Caco-2 (cell line): ENCODE measurements around the gene WIPF2. TPM values are rescaled to one million over a fixed set of nuclear protein-coding genes. Genes with fewer than 3 reads are reported as not detected.
"Not testable (repeated sequence)": the region's sequence is repeated elsewhere in the genome, so short reads cannot be mapped to it uniquely, and the experiment has no call there.

Source experiments
- BruUV-seq: library from RNA; stranded (reverse); fragments of 400-500 nt; replicated peaks from 2 replicates; lab custom pipeline; 2021; lab: Mats Ljungman, UMichigan
- CTCF ChIA-PET: fragments of 300-600 bp; sonication (Branson Sonifier 250); formaldehyde crosslinking; loops from one replicate; lab custom pipeline; 2022; ENCODE audit warnings: antibody characterized with exemption; lab: Charles Lee
- POLR2A ChIA-PET: fragments of 300-600 bp; sonication (Branson Sonifier 250); formaldehyde crosslinking; loops from one replicate; lab custom pipeline; 2022; ENCODE audit warnings: antibody characterized with exemption; lab: Charles Lee
- DNase-seq, 2 experiments: peaks; one replicate each; pipeline versions ENCODE4 v3.0.0 to v3.0.0-alpha.2; 2020 to 2022
- H3K27me3 ChIP-seq: replicated peaks from 2 replicates; pipeline ENCODE4 v1.6.0; 2011; ENCODE audit warnings: low read length; ENCODE audit not compliant: control insufficient read depth, insufficient read depth
- H3K36me3 ChIP-seq: 2 replicates; pipeline ENCODE4 v1.5.1; 2011; ENCODE audit warnings: low read length; ENCODE audit not compliant: control insufficient read depth, insufficient read depth
- H3K4me1 ChIP-seq: fragments of 250-450 bp; sonication (Bioruptor Pico); 2 replicates; pipeline ENCODE4 v1.5.1; 2020; ENCODE audit warnings: mild to moderate bottlenecking
- H3K4me3 ChIP-seq: 2 replicates; pipeline ENCODE4 v1.5.1; 2011; ENCODE audit warnings: low read depth, mild to moderate bottlenecking, control low read depth, low read length
- H3K9me3 ChIP-seq: fragments of 250-450 bp; sonication (Bioruptor Pico); 2 replicates; pipeline ENCODE4 v1.5.1; 2020; ENCODE audit warnings: mild to moderate bottlenecking, moderate library complexity
- H3K27ac Mint-ChIP-seq: one replicate; pipeline ENCODE4 v1.8.0; 2022; ENCODE audit warnings: mixed read lengths; ENCODE audit not compliant: unreplicated experiment
- H3K27me3 Mint-ChIP-seq: one replicate; pipeline ENCODE4 v1.8.0; 2022; ENCODE audit warnings: mixed read lengths; ENCODE audit not compliant: insufficient read depth, unreplicated experiment
- H3K36me3 Mint-ChIP-seq: one replicate; pipeline ENCODE4 v1.8.0; 2022; ENCODE audit warnings: mild to moderate bottlenecking, mixed read lengths; ENCODE audit not compliant: insufficient read depth, unreplicated experiment
- H3K4me1 Mint-ChIP-seq: one replicate; pipeline ENCODE4 v1.8.0; 2022; ENCODE audit warnings: low read depth, mixed read lengths; ENCODE audit not compliant: unreplicated experiment
- H3K4me3 Mint-ChIP-seq: one replicate; pipeline ENCODE4 v1.8.0; 2022; ENCODE audit warnings: mild to moderate bottlenecking, moderate library complexity, mixed read lengths; ENCODE audit not compliant: unreplicated experiment
- H3K9me3 Mint-ChIP-seq: one replicate; pipeline ENCODE4 v1.8.0; 2022; ENCODE audit warnings: mixed read lengths; ENCODE audit not compliant: unreplicated experiment
- CTCF ChIP-seq, 2 experiments: fragments of 200-600 bp in 1 of 2; IDR thresholded peaks; 1 replicate in 1 of 2; 2 replicates in 1 of 2; pipeline versions ENCODE4 v1.5.1 to v1.8.0; 2011 to 2022; ENCODE audit warnings: antibody characterized with exemption in 1 of 2, control low read depth in 1 of 2, inconsistent platforms in 1 of 2, low read depth in 1 of 2, low read length in 1 of 2, mild to moderate bottlenecking in 1 of 2, moderate library complexity in 1 of 2; ENCODE audit not compliant: insufficient read depth in 1 of 2, severe bottlenecking in 1 of 2, unreplicated experiment in 1 of 2
- intact Hi-C: fragments of 100-400 bp; cut with micrococcal nuclease; formaldehyde crosslinking; loops from one replicate; pipeline ENCODE4 v1.10.0; 2022; ENCODE audit not compliant: unreplicated experiment
- total RNA-seq: library from RNA; stranded (reverse); gene quantifications from 2 replicates; pipeline ENCODE4 v1.2.3, GENCODE V29; 2022

The WIPF2 gene
- total RNA-seq, 1 experiment from 2014 or later, result 33.4 TPM

- DNase-seq, result no peak
- Histone ChIP-seq H3K4me1 (no peaks in the 10 kb centered on the region), H3K4me3 (no peak overlapping the region), H3K9me3 (no peaks in the 10 kb centered on the region), H3K27me3 (no peaks in the 10 kb centered on the region), H3K36me3 (no peaks in the 10 kb centered on the region; the same call in 1 of the 2 replicates)
- ChIA-PET POLR2A (no interaction called here), CTCF (interaction anchor here (1.1 kb wide), 1 partner anchor 26 kb away, joined by 3 read pairs; the partner anchor contains the start of gene WIPF2)
- intact Hi-C loops, result no loop called here
- Mint-ChIP-seq H3K9me3 (no peaks in the 10 kb centered on the region), H3K4me1 (no peaks in the 10 kb centered on the region), H3K27me3 (no peaks in the 10 kb centered on the region), H3K36me3 (no peaks in the 10 kb centered on the region), H3K27ac (no peak overlapping the region), H3K4me3 (no peak overlapping the region)
- no TSS peak for BruUV-seq
- no peak for TF ChIP-seq CTCF (IDR thresholded peaks at IDR 0.05; ENCODE audit: insufficient read depth in 1 of 2, low read depth in 1 of 2, low read length in 1 of 2, severe bottlenecking in 1 of 2, unreplicated experiment in 1 of 2)
Observed at GRCh38 chr17:40192961-40193360, 26.1 kb upstream of the WIPF2 start.

GRCh38 chr17:40194821-40195220, 24.3 kb upstream of the WIPF2 start:
- POLR2A ChIA-PET, result no interaction called here

GRCh38 chr17:40197550-40197949, 21.6 kb upstream of the WIPF2 start:
- Mint-ChIP-seq H3K27me3 (no peaks in the 10 kb centered on the region), H3K27ac (no peak overlapping the region), H3K36me3 (no peaks in the 10 kb centered on the region), H3K9me3 (no peaks in the 10 kb centered on the region), H3K4me1 (no peaks in the 10 kb centered on the region), H3K4me3 (no peak overlapping the region)
- Histone ChIP-seq H3K9me3 (peaks cover 7% of the 10 kb centered on the region; the same call in 1 of the 2 replicates), H3K36me3 (no peaks in the 10 kb centered on the region; the same call in 1 of the 2 replicates), H3K4me3 (no peak overlapping the region), H3K27me3 (no peaks in the 10 kb centered on the region), H3K4me1 (0 out of 2 replicates have a peak, but pooled peaks cover 4% of the 10 kb centered on the region)
- ChIA-PET POLR2A (no interaction called here), CTCF (interaction anchor here (0.7 kb wide), 1 partner anchor 112 kb away, joined by 3 read pairs; no protein-coding TSS in a partner anchor)
- intact Hi-C loops, result no loop called here
- BruUV-seq, result no TSS peak
- no peak for DNase-seq
- no peak for TF ChIP-seq CTCF (IDR thresholded peaks at IDR 0.05; ENCODE audit: insufficient read depth in 1 of 2, low read depth in 1 of 2, low read length in 1 of 2, severe bottlenecking in 1 of 2, unreplicated experiment in 1 of 2)

More at GRCh38 chr17:40194821-40195220, 24.3 kb upstream of the WIPF2 start:
- Histone ChIP-seq H3K4me3 (no peak overlapping the region), H3K27me3 (no peaks in the 10 kb centered on the region), H3K4me1 (no peaks in the 10 kb centered on the region), H3K9me3 (peaks cover 7% of the 10 kb centered on the region; the same call in 1 of the 2 replicates), H3K36me3 (no peaks in the 10 kb centered on the region; the same call in 1 of the 2 replicates)
- DNase-seq, result no peak
- Mint-ChIP-seq H3K36me3 (no peaks in the 10 kb centered on the region), H3K4me3 (no peak overlapping the region), H3K4me1 (no peaks in the 10 kb centered on the region), H3K27me3 (no peaks in the 10 kb centered on the region), H3K27ac (no peak overlapping the region), H3K9me3 (no peaks in the 10 kb centered on the region)
- intact Hi-C loops, result no loop called here
- no TSS peak for BruUV-seq
- no peak for TF ChIP-seq CTCF (IDR thresholded peaks at IDR 0.05; ENCODE audit: insufficient read depth in 1 of 2, low read depth in 1 of 2, low read length in 1 of 2, severe bottlenecking in 1 of 2, unreplicated experiment in 1 of 2)
- CTCF ChIA-PET, result no interaction called here

GRCh38 chr17:40197965-40198456, 21.1 kb upstream of the WIPF2 start:
- BruUV-seq, H3K36me3 ChIP-seq, H3K4me1 ChIP-seq, H3K27ac Mint-ChIP-seq, H3K4me3 ChIP-seq, H3K27me3 Mint-ChIP-seq, H3K36me3 Mint-ChIP-seq, H3K9me3 Mint-ChIP-seq, DNase-seq, intact Hi-C loops, H3K9me3 ChIP-seq, H3K4me3 Mint-ChIP-seq, POLR2A ChIA-PET, H3K4me1 Mint-ChIP-seq, H3K27me3 ChIP-seq: not testable (repeated sequence)
- CTCF ChIA-PET, result interaction anchor here (0.7 to 1.3 kb wide), 3 partner anchors 21 to 112 kb away, joined by 3 to 5 read pairs (median 4); partner anchors contain the start of gene WIPF2
